ENCODE measurements around the gene SPOCK1. TPM values are rescaled to one million over a fixed set of nuclear protein-coding genes. Genes with fewer than 3 reads are reported as not detected.

The SPOCK1 gene
- total RNA-seq, 1 experiment from 2014 or later = 10.9 TPM

GRCh38 chr5:137497396-137498290, 1.5 kb downstream of the SPOCK1 start:
- no peak overlapping the region for H2AFZ ChIP-seq (ENCODE audit: low read length)
- H3K18ac ChIP-seq (ENCODE audit: insufficient read length, low read depth, low read length) = no peak overlapping the region

More at GRCh38 chr5:137497396-137498290, 1.5 kb downstream of the SPOCK1 start:
- Histone ChIP-seq H3K14ac (ENCODE audit: insufficient read depth, low read length) (no peak overlapping the region), H2BK120ac (ENCODE audit: low read depth, low read length, poor library complexity, severe bottlenecking) (no peak overlapping the region), H3K9ac (ENCODE audit: extremely low read depth, insufficient read length, low read length) (no peak overlapping the region), H3K4ac (ENCODE audit: low read depth, low read length) (no peak overlapping the region), H3K27ac (ENCODE audit: insufficient read length, low read depth, low read length) (no peak overlapping the region), H3K4me2 (ENCODE audit: insufficient read depth, insufficient read length, low read length) (peak overlapping the region; percentile 76), H3K79me1 (ENCODE audit: insufficient read depth, low read depth, low read length, poor library complexity, severe bottlenecking) (no peaks in the 10 kb centered on the region), H3K23me2 (ENCODE audit: insufficient read length, low read depth, low read length, poor library complexity, severe bottlenecking) (peaks cover 7% of the 10 kb centered on the region), H3K4me1 (ENCODE audit: insufficient read depth, low read length) (peaks cover 2% of the 10 kb centered on the region; the same call in 1 of the 2 replicates), H4K91ac (ENCODE audit: insufficient read length, low read depth, low read length) (no peak overlapping the region), H4K8ac (replicated peaks; ENCODE audit: insufficient read length, low read depth, low read length) (no peak overlapping the region), H2BK5ac (ENCODE audit: insufficient read length, low read length) (no peak overlapping the region), H3K27me3 (ENCODE audit: insufficient read depth, low read length) (peaks cover 8% of the 10 kb centered on the region; the same call in 1 of the 2 replicates), H2BK20ac (ENCODE audit: low read depth, low read length, poor library complexity, severe bottlenecking) (no peak overlapping the region), H3K56ac (ENCODE audit: insufficient read length, low read depth, low read length) (no peak overlapping the region), H2BK12ac (ENCODE audit: insufficient read length, low read depth, low read length) (no peak overlapping the region), H2AK5ac (ENCODE audit: insufficient read length, low read length) (no peak overlapping the region), H3T11ph (ENCODE audit: low read length) (no peak overlapping the region), H3K23ac (ENCODE audit: insufficient read length, low read depth, low read length) (no peak overlapping the region), H3K79me2 (ENCODE audit: insufficient read depth, low read length) (no peaks in the 10 kb centered on the region), H2BK15ac (ENCODE audit: low read depth, low read length) (no peak overlapping the region), H4K20me1 (ENCODE audit: control insufficient read depth, insufficient read depth, insufficient read length) (no peaks in the 10 kb centered on the region), H3K9me3 (ENCODE audit: control insufficient read depth, low read depth, low read length) (no peaks in the 10 kb centered on the region), H4K5ac (ENCODE audit: insufficient read length, low read depth, low read length) (no peak overlapping the region)
- Mint-ChIP-seq H3K36me3 (ENCODE audit: insufficient read depth in 1 of 3, low read depth in 3 of 3) (no peaks in the 10 kb centered on the region), H3K27ac (no peak overlapping the region), H3K27me3 (ENCODE audit: low read depth) (peaks cover 41% of the 10 kb centered on the region), H3K4me3 (peak overlapping the region; percentile 59 to 85), H3K4me1 (peaks cover 0 to 4% of the 10 kb centered on the region in 2 experiments; a peak in 2 of 4 replicates), H3K9me3 (no peaks in the 10 kb centered on the region)
- peak; percentile 39 for DNase-seq
- TF ChIP-seq, protein P1, sequence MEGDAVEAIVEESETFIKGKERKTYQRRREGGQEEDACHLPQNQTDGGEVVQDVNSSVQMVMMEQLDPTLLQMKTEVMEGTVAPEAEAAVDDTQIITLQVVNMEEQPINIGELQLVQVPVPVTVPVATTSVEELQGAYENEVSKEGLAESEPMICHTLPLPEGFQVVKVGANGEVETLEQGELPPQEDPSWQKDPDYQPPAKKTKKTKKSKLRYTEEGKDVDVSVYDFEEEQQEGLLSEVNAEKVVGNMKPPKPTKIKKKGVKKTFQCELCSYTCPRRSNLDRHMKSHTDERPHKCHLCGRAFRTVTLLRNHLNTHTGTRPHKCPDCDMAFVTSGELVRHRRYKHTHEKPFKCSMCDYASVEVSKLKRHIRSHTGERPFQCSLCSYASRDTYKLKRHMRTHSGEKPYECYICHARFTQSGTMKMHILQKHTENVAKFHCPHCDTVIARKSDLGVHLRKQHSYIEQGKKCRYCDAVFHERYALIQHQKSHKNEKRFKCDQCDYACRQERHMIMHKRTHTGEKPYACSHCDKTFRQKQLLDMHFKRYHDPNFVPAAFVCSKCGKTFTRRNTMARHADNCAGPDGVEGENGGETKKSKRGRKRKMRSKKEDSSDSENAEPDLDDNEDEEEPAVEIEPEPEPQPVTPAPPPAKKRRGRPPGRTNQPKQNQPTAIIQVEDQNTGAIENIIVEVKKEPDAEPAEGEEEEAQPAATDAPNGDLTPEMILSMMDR (conservative IDR thresholded peaks at IDR 0.05) = no peak
- WGBS (ENCODE audit: extremely low coverage, insufficient read length, low lambda C conversion rate) = no CpG with 5 or more reads among the region's 22 CpGs

Data from H9 (cell line).